Measurements from ENCODE around the gene STXBP6. TPM values are rescaled to one million over a fixed set of nuclear protein-coding genes. Genes with fewer than 3 reads are reported as not detected.

STXBP6 gene
- total RNA-seq, 4 donors from 2014 or later = 4.4 to 19.9 (median 8.2) TPM

DNA sequence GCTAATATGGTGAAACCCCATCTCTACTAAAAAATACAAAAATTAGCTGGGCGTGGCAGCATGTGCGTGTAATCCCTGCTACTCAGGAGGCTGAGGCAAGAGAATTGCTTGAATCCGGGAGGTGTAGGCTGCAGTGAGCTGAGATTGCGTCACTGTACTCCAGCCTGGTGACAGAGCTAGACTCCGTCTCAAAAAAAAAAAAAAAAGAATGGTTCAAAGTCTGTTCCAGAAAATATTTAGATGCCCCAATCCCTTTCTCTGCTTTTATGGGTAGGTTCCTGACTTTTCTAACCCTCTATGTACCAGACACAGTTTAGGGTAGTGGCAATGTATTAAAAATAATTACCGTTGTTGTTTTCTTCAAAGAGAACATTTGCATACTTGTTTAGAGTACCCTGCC, 161.4 kb downstream of the STXBP6 start:
- DNase-seq (ENCODE audit: low spot score) = no peak
- TF ChIP-seq, protein P1, sequence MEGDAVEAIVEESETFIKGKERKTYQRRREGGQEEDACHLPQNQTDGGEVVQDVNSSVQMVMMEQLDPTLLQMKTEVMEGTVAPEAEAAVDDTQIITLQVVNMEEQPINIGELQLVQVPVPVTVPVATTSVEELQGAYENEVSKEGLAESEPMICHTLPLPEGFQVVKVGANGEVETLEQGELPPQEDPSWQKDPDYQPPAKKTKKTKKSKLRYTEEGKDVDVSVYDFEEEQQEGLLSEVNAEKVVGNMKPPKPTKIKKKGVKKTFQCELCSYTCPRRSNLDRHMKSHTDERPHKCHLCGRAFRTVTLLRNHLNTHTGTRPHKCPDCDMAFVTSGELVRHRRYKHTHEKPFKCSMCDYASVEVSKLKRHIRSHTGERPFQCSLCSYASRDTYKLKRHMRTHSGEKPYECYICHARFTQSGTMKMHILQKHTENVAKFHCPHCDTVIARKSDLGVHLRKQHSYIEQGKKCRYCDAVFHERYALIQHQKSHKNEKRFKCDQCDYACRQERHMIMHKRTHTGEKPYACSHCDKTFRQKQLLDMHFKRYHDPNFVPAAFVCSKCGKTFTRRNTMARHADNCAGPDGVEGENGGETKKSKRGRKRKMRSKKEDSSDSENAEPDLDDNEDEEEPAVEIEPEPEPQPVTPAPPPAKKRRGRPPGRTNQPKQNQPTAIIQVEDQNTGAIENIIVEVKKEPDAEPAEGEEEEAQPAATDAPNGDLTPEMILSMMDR (IDR thresholded peaks at IDR 0.05) = no peak
- ATAC-seq (ENCODE audit: low FRiP score) = no peak

DNA sequence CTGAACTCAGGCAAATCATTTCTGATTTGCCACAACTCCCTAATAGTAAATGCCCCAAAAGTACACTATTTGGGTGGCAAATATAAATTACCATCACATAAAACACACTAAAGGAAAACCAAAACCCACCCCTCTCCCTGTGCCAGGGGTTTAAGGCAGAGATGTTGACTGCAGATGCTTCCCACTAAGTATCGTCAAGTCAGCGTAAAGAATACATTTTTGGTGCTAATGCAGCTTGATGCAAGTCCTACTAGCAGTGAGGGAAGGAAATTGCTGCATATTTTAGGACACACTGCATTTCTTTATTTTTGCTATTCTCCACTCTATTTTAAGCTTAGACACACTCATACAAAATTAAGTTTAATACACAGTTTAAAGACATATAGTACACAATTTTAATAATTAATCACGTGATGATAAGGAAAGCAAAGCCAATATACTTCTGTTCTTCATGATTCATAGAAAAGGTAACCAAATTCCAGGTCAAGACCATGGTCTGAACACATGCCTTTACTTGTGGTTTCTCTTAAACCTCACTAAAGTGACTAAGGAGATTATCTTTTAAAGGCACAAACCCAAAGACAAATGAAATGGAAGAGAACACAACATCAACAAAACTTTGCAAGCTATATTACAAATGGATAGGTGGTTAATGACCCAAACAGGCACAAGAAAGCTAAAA, 162.2 kb downstream of the STXBP6 start:
- ATAC-seq (ENCODE audit: low FRiP score) = no peak

GRCh38 chr14:24885410-24885913, 164.5 kb downstream of the STXBP6 start:
- TF ChIP-seq, protein P1 (IDR thresholded peaks at IDR 0.05) = no peak
- ATAC-seq (ENCODE audit: low FRiP score) (no peak), DNase-seq (ENCODE audit: low spot score) (no peak)

More for the DNA sequence above, 162.2 kb downstream of the STXBP6 start:
- TF ChIP-seq, protein P1 (IDR thresholded peaks at IDR 0.05) = no peak
- DNase-seq (ENCODE audit: low spot score) = no peak

- DNase-seq (ENCODE audit: low spot score) (no peak), ATAC-seq (ENCODE audit: low FRiP score) (no peak)
- TF ChIP-seq, protein P1 (IDR thresholded peaks at IDR 0.05) = no peak
Measured at GRCh38 chr14:24883576-24883975, 166.4 kb downstream of the STXBP6 start.

DNA sequence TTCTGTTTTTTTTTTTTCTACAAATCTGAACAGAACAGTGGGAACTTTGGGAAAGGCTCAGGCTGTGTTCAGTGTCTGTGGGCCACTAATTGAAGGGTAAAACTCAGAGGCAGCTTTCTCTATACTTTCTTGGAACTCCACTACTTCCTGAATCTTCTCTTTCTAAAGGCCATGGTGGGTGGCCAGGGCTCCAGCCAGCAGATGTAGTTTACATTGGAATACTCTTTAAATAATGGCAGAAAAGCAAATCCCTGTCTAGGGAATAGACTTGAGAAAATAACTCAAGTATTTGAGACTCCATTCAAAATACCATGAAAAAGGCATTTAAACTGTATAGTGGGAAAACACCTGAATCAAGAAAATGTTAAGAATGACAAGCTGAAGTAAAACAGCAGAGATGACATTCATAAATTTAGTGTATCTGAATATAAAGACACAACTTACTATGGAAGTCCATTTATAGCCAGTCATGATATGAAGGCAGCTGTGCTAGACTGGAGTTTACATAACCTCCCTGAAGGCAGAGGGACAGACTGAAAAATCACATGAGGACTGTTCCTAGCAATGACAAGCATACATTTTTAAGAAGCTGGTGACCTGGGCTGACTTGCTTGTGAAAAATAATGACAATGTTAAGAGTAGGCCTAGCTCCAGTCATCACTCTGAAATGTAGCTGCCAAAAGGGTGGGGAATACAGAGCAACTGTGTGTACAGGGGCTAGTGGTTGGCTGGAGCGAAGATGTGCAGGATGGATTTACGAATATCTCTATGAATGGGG, 168.6 kb downstream of the STXBP6 start:
- ATAC-seq (ENCODE audit: low FRiP score) = no peak

GRCh38 chr14:24880689-24881088, 169.3 kb downstream of the STXBP6 start:
- TF ChIP-seq, protein P1 (IDR thresholded peaks at IDR 0.05) = no peak
- DNase-seq (ENCODE audit: low spot score) = no peak

More for the DNA sequence above, 168.6 kb downstream of the STXBP6 start:
- no peak for DNase-seq (ENCODE audit: low spot score)
- TF ChIP-seq, protein P1 (IDR thresholded peaks at IDR 0.05) = no peak

More at GRCh38 chr14:24880689-24881088, 169.3 kb downstream of the STXBP6 start:
- ATAC-seq (ENCODE audit: low FRiP score) = no peak
